HG03095 (cell line): Measurements from ENCODE around the gene RPP25.
"Not testable (repeated sequence)": the region's sequence is repeated elsewhere in the genome, so short reads cannot be mapped to it uniquely, and the experiment has no call there.

Experiments
- ATAC-seq: cut with Tn5 transposase; IDR thresholded peaks from one replicate; pipeline ENCODE4 v1.9.1; 2021; ENCODE audit warnings: moderate library complexity; ENCODE audit not compliant: unreplicated experiment

The RPP25 gene

GRCh38 chr15:74963213-74963612, 6.6 kb upstream of the RPP25 start:
- no peak for ATAC-seq

GRCh38 chr15:74962671-74963070, 6.1 kb upstream of the RPP25 start:
- no peak for ATAC-seq

- ATAC-seq = no peak
Measured at GRCh38 chr15:74962219-74962618, 5.6 kb upstream of the RPP25 start.

GRCh38 chr15:74961616-74962015, 5.0 kb upstream of the RPP25 start:
- ATAC-seq = no peak

- ATAC-seq = no peak
Measured at GRCh38 chr15:74960995-74961588, 4.5 kb upstream of the RPP25 start.

GRCh38 chr15:74960286-74960685, 3.7 kb upstream of the RPP25 start:
- no peak for ATAC-seq

GRCh38 chr15:74959586-74959939, 3.0 kb upstream of the RPP25 start:
- ATAC-seq = no peak

- no peak for ATAC-seq
Measured at GRCh38 chr15:74958908-74959585, 2.5 kb upstream of the RPP25 start.

- no peak for ATAC-seq
Measured at GRCh38 chr15:74958320-74958907, 1.8 kb upstream of the RPP25 start.

- no peak for ATAC-seq
Measured at GRCh38 chr15:74957476-74958035, 984 bp upstream of the RPP25 start.

- ATAC-seq = peak; percentile 50
Measured at GRCh38 chr15:74955796-74956647, 550 bp downstream of the RPP25 start.

GRCh38 chr15:74955017-74955416, 1.6 kb downstream of the RPP25 start:
- ATAC-seq = no peak

GRCh38 chr15:74954515-74954914, 2.1 kb downstream of the RPP25 start:
- ATAC-seq = no peak

GRCh38 chr15:74951006-74951405, 5.6 kb downstream of the RPP25 start:
- no peak for ATAC-seq

GRCh38 chr15:74950078-74950908, 6.3 kb downstream of the RPP25 start:
- ATAC-seq = no peak

GRCh38 chr15:74937590-74938371, 18.8 kb downstream of the RPP25 start, which contains the start of gene COX5A:
COX5A (minus strand) TSS chr15:74938073; CDS start chr15:74938014, 59 bp downstream.
- peak; percentile 84 for ATAC-seq

- ATAC-seq = no peak
Measured at GRCh38 chr15:74937272-74937589, 19.3 kb downstream of the RPP25 start.

GRCh38 chr15:74935193-74935592, 21.4 kb downstream of the RPP25 start:
- ATAC-seq = not testable (repeated sequence)

- ATAC-seq = no peak
Measured at GRCh38 chr15:74933573-74933972, 23.0 kb downstream of the RPP25 start.

- ATAC-seq = no peak
Measured at GRCh38 chr15:74928771-74929198, 27.8 kb downstream of the RPP25 start.
